Measurements from ENCODE around the gene C15orf61. TPM values are rescaled to one million over a fixed set of nuclear protein-coding genes. Genes with fewer than 3 reads are reported as not detected.

C15orf61 gene
- total RNA-seq, 4 donors from 2014 or later, result 6.5 to 8.5 (median 7.3) TPM

- peaks cover 0 to 54% (median 0%) of the 10 kb centered on the region in 3 donors for H3K36me3 ChIP-seq
- DNase-seq (ENCODE audit: low spot score in 2 of 2), result no peak
- H3K4me1 ChIP-seq, result no peaks in the 10 kb centered on the region
- no peak overlapping the region for H3K4me3 ChIP-seq
- H3K9me3 ChIP-seq, result peaks cover 0 to 7% (median 0%) of the 10 kb centered on the region in 4 donors
- WGBS, 2 donors, result 93 to 96% methylated on average over 1 of the region's 1 CpG
- no peak for TF ChIP-seq CTCF (IDR thresholded peaks at IDR 0.05)
- no peak for TF ChIP-seq POLR2A (IDR thresholded peaks at IDR 0.05)
- no peak for TF ChIP-seq EP300 (IDR thresholded peaks at IDR 0.05)
- no peaks in the 10 kb centered on the region for H3K27me3 ChIP-seq
- H3K27ac ChIP-seq, result no peak overlapping the region
Observed at GRCh38 chr15:67559158-67559557, 38.2 kb downstream of the C15orf61 start.

- no peak for TF ChIP-seq POLR2A (IDR thresholded peaks at IDR 0.05)
- TF ChIP-seq CTCF (IDR thresholded peaks at IDR 0.05), result no peak
- no peak for TF ChIP-seq EP300 (IDR thresholded peaks at IDR 0.05)
Observed at GRCh38 chr15:67559576-67559975, 38.6 kb downstream of the C15orf61 start.

DNA sequence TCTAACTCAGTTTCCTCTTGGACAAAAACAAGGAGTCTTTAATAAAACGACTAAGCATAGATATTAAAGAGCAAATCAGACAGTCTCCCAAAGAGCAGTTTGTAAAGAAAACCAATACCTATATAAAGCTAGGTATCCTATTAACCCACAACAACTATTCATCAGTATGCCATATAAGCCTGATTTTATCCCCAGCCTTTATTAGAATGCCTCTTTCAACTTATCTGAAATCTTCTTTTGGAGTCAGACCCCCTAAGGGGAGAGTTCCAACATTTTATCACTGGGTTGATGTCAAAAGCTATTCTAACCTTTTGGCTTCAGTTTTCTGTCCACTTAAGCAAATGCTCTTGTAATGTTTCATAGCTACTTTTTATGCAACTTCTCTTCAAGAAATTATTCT is 39.4 kb downstream of the C15orf61 start:
- DNase-seq (ENCODE audit: low spot score in 2 of 2), result no peak
- H3K27ac ChIP-seq, result no peak overlapping the region
- H3K9me3 ChIP-seq, result peaks cover 0 to 7% (median 0%) of the 10 kb centered on the region in 4 donors
- peaks cover 0 to 47% (median 0%) of the 10 kb centered on the region in 3 donors for H3K36me3 ChIP-seq
- no peak overlapping the region for H3K4me3 ChIP-seq
- WGBS, 2 donors, result 93 to 98% methylated on average over 1 of the region's 1 CpG
- H3K4me1 ChIP-seq, result no peaks in the 10 kb centered on the region
- TF ChIP-seq EP300 (IDR thresholded peaks at IDR 0.05) (no peak), POLR2A (IDR thresholded peaks at IDR 0.05) (no peak), CTCF (IDR thresholded peaks at IDR 0.05) (no peak)
- no peaks in the 10 kb centered on the region for H3K27me3 ChIP-seq

More at GRCh38 chr15:67559576-67559975, 38.6 kb downstream of the C15orf61 start:
- no peaks in the 10 kb centered on the region for H3K4me1 ChIP-seq
- peaks cover 0 to 7% (median 0%) of the 10 kb centered on the region in 4 donors for H3K9me3 ChIP-seq
- WGBS, 2 donors, result 97 to 98% methylated on average over 2 of the region's 2 CpGs
- DNase-seq (ENCODE audit: low spot score in 2 of 2), result no peak
- no peak overlapping the region for H3K27ac ChIP-seq
- peaks cover 0 to 52% (median 0%) of the 10 kb centered on the region in 3 donors for H3K36me3 ChIP-seq
- H3K27me3 ChIP-seq, result no peaks in the 10 kb centered on the region
- no peak overlapping the region for H3K4me3 ChIP-seq

DNA sequence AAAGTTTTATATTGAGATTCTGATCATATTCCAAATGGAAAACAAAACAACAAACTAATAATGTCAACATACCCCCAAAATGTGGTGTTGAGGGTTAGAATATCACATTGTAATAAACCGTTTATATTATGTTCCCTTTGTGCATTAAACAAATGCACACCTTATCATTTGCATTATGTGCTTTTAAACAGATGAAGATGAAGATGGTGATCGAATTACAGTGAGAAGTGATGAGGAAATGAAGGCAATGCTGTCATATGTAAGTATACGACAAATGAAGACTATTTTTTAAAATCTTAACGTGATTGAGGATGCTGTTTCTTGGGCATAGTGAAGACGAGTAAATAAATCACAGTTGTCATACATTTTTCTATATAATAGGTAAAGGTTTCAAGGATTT is 42.2 kb downstream of the C15orf61 start:
- TF ChIP-seq EP300 (IDR thresholded peaks at IDR 0.05) (no peak), CTCF (IDR thresholded peaks at IDR 0.05) (no peak), POLR2A (IDR thresholded peaks at IDR 0.05) (no peak)
- Histone ChIP-seq H3K9me3 (peaks cover 0 to 4% (median 0%) of the 10 kb centered on the region in 4 donors), H3K4me3 (no peak overlapping the region), H3K36me3 (peaks cover 0 to 37% (median 0%) of the 10 kb centered on the region in 3 donors), H3K27me3 (no peaks in the 10 kb centered on the region), H3K27ac (no peak overlapping the region), H3K4me1 (no peaks in the 10 kb centered on the region)
- 92 to 93% methylated on average over 5 of the region's 5 CpGs for WGBS, 2 donors
- no peak for DNase-seq (ENCODE audit: low spot score in 2 of 2)

DNA sequence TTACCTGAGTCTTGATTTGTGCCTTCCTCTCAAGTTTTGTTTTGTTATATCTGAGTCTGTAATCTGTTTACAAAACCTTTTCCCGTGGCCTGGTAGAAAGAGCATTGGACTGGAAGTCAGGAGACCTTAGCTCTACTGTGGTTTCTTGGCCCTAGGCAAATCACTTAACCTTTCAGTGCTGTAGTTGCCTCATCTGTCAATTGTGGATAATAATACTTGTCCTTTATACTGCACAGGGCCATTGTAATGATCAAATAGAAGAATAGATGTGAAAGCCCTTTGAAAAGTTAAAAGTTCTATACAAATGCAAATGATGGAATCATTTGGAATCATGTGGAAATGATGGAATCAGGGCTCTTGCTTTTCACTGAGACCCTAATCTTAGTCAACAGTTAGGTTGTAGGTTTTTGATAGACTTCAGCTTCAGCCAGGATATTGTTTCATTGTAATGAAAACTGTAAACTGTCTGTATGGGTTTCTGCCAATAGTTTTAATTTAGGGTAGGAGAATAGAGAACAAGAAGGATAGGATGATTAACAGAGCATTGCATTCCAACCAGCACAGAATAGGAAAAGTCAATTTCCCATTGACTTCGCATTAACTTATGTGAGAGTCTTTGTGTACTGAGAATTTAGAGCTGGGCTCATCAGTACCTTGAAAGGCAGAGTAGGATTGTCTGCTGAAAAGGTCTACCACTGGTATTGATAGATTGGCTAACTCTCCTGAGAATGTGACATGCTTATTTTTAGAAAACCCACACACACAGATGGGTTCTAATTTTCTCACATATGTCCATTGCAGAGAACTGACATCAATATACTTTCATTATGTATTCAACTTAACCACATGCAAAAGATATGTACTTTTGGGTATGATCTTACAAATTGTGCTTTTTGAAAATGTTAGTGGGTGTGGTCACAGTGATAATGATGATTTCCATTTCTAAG is 43.4 kb downstream of the C15orf61 start:
- Histone ChIP-seq H3K4me3 (no peak overlapping the region), H3K4me1 (no peaks in the 10 kb centered on the region), H3K27me3 (no peaks in the 10 kb centered on the region), H3K9me3 (no peaks in the 10 kb centered on the region), H3K36me3 (peaks cover 0 to 25% (median 0%) of the 10 kb centered on the region in 3 donors), H3K27ac (no peak overlapping the region)
- DNase-seq (ENCODE audit: low spot score in 2 of 2), result no peak
- 70 to 74% methylated on average over 2 of the region's 2 CpGs for WGBS, 2 donors
- TF ChIP-seq CTCF (IDR thresholded peaks at IDR 0.05), result no peak
- no peak for TF ChIP-seq EP300 (IDR thresholded peaks at IDR 0.05)
- TF ChIP-seq POLR2A (IDR thresholded peaks at IDR 0.05), result no peak

Data from tibial nerve (tissue), 4 donors.